ENCODE results near the gene PANK2. TPM values are rescaled to one million over a fixed set of nuclear protein-coding genes. Genes with fewer than 3 reads are reported as not detected.
"Not testable (repeated sequence)": the region's sequence is repeated elsewhere in the genome, so short reads cannot be mapped to it uniquely, and the experiment has no call there.

Gene PANK2
- total RNA-seq, 4 donors from 2014 or later = 35.7 to 44.1 (median 42.3) TPM

GRCh38 chr20:3873507-3873906 is 15.7 kb upstream of the PANK2 start:
- 96 to 97% methylated on average over 5 of the region's 5 CpGs for WGBS, 2 donors
- no peak for DNase-seq (ENCODE audit: low spot score in 2 of 2)
- intact Hi-C loops (cut with DNase I; ENCODE audit: low total_unique reads) = no loop called here
- no peak overlapping the region for H3K4me3 ChIP-seq (ENCODE audit: low read depth, poor library complexity, severe bottlenecking)
- TF ChIP-seq POLR2A (IDR thresholded peaks at IDR 0.05) (no peak), CTCF (IDR thresholded peaks at IDR 0.05) (no peak)

GRCh38 chr20:3874194-3874844 is 14.9 kb upstream of the PANK2 start:
- intact Hi-C loops (cut with DNase I; ENCODE audit: low total_unique reads) = no loop called here
- no peak overlapping the region for H3K4me3 ChIP-seq (ENCODE audit: low read depth, poor library complexity, severe bottlenecking)
- TF ChIP-seq CTCF (IDR thresholded peaks at IDR 0.05) (no peak), POLR2A (IDR thresholded peaks at IDR 0.05) (no peak)
- 58 to 62% methylated on average over 3 of the region's 3 CpGs for WGBS, 2 donors
- no peak for DNase-seq (ENCODE audit: low spot score in 2 of 2)

- intact Hi-C loops (cut with DNase I; ENCODE audit: low total_unique reads) = no loop called here
- 81 to 86% methylated on average over 9 of the region's 9 CpGs for WGBS, 2 donors
- no peak for TF ChIP-seq POLR2A (IDR thresholded peaks at IDR 0.05)
- no peak for DNase-seq (ENCODE audit: low spot score in 2 of 2)
- H3K4me3 ChIP-seq (ENCODE audit: low read depth, poor library complexity, severe bottlenecking) = no peak overlapping the region
Observed at GRCh38 chr20:3875378-3875974, 13.7 kb upstream of the PANK2 start.

- 61 to 76% methylated on average over 1 of the region's 1 CpG for WGBS, 2 donors
- intact Hi-C loops (cut with DNase I; ENCODE audit: low total_unique reads) = no loop called here
- TF ChIP-seq CTCF (IDR thresholded peaks at IDR 0.05) (no peak), POLR2A (IDR thresholded peaks at IDR 0.05) (no peak)
- no peak overlapping the region for H3K4me3 ChIP-seq (ENCODE audit: low read depth, poor library complexity, severe bottlenecking)
- no peak for DNase-seq (ENCODE audit: low spot score in 2 of 2)
Observed at GRCh38 chr20:3876000-3876399, 13.2 kb upstream of the PANK2 start.

GRCh38 chr20:3876676-3877075 is 12.5 kb upstream of the PANK2 start:
- TF ChIP-seq POLR2A (IDR thresholded peaks at IDR 0.05) = no peak
- no peak for TF ChIP-seq CTCF (IDR thresholded peaks at IDR 0.05)
- no peak for DNase-seq (ENCODE audit: low spot score in 2 of 2)
- H3K4me3 ChIP-seq (ENCODE audit: low read depth, poor library complexity, severe bottlenecking) = no peak overlapping the region
- intact Hi-C loops (cut with DNase I; ENCODE audit: low total_unique reads) = no loop called here

- WGBS, 2 donors = 96 to 98% methylated on average over 4 of the region's 4 CpGs
- intact Hi-C loops (cut with DNase I; ENCODE audit: low total_unique reads); DNase-seq (ENCODE audit: low spot score in 2 of 2); H3K4me3 ChIP-seq (ENCODE audit: low read depth, poor library complexity, severe bottlenecking): not testable (repeated sequence)
Observed at GRCh38 chr20:3878921-3879274, 10.3 kb upstream of the PANK2 start.

GRCh38 chr20:3885715-3886114 is 3.5 kb upstream of the PANK2 start:
- no peak overlapping the region for H3K4me3 ChIP-seq (ENCODE audit: low read depth, poor library complexity, severe bottlenecking)
- intact Hi-C loops (cut with DNase I; ENCODE audit: low total_unique reads) = no loop called here
- WGBS, 2 donors = 81 to 87% methylated on average over 3 of the region's 3 CpGs
- DNase-seq (ENCODE audit: low spot score in 2 of 2) = no peak
- TF ChIP-seq POLR2A (IDR thresholded peaks at IDR 0.05) = no peak
- no peak for TF ChIP-seq CTCF (IDR thresholded peaks at IDR 0.05)

Measured in lower leg skin (tissue), 4 donors.